Type B pancreatic cell (in vitro differentiated cells): ENCODE results near the gene MTERF2. TPM values are rescaled to one million over a fixed set of nuclear protein-coding genes. Genes with fewer than 3 reads are reported as not detected.
"Not testable (repeated sequence)": the region's sequence is repeated elsewhere in the genome, so short reads cannot be mapped to it uniquely, and the experiment has no call there.

Experiments used
- DNase-seq: peaks from one replicate; pipeline ENCODE4 v3.0.0; 2021; ENCODE audit warnings: mixed read lengths; ENCODE audit not compliant: unreplicated experiment; ENCODE audit errors: extremely low spot score
- H3K27ac Mint-ChIP-seq: 2 replicates; pipeline ENCODE4 v1.8.0; 2021; ENCODE audit warnings: mild to moderate bottlenecking, mixed read lengths
- H3K27me3 Mint-ChIP-seq: 2 replicates; pipeline ENCODE4 v1.8.0; 2021; ENCODE audit warnings: mixed read lengths
- H3K36me3 Mint-ChIP-seq: 2 replicates; pipeline ENCODE4 v1.8.0; 2021; ENCODE audit warnings: mixed read lengths
- H3K4me1 Mint-ChIP-seq: one replicate; pipeline ENCODE4 v1.8.0; 2021; ENCODE audit warnings: mixed read lengths; ENCODE audit not compliant: unreplicated experiment
- H3K4me3 Mint-ChIP-seq: 2 replicates; pipeline ENCODE4 v1.8.0; 2021; ENCODE audit warnings: mild to moderate bottlenecking, mixed read lengths
- H3K9me3 Mint-ChIP-seq: 2 replicates; pipeline ENCODE4 v1.8.0; 2021; ENCODE audit warnings: mixed read lengths
- CTCF ChIP-seq: fragments of 200-600 bp; sonication (generic); conservative IDR thresholded peaks from 2 replicates; pipeline ENCODE4 v1.5.0; 2021; ENCODE audit warnings: antibody characterized with exemption, mild to moderate bottlenecking
- total RNA-seq: library from RNA; stranded (reverse); gene quantifications from 2 replicates; pipeline ENCODE4 v1.2.1, GENCODE V29; 2021; ENCODE audit warnings: low replicate concordance

MTERF2 gene
- total RNA-seq, 1 donor from 2014 or later, result 16.0 TPM

GRCh38 chr12:106999446-106999845 is 12.5 kb upstream of the MTERF2 start:
- H3K4me1 Mint-ChIP-seq, result no peaks in the 10 kb centered on the region
- H3K4me3 Mint-ChIP-seq, result no peak overlapping the region
- H3K36me3 Mint-ChIP-seq, result peaks cover 12% of the 10 kb centered on the region
- no peak overlapping the region for H3K27ac Mint-ChIP-seq
- no peaks in the 10 kb centered on the region for H3K27me3 Mint-ChIP-seq
- no peaks in the 10 kb centered on the region for H3K9me3 Mint-ChIP-seq
- no peak for TF ChIP-seq CTCF
- no peak for DNase-seq

DNA sequence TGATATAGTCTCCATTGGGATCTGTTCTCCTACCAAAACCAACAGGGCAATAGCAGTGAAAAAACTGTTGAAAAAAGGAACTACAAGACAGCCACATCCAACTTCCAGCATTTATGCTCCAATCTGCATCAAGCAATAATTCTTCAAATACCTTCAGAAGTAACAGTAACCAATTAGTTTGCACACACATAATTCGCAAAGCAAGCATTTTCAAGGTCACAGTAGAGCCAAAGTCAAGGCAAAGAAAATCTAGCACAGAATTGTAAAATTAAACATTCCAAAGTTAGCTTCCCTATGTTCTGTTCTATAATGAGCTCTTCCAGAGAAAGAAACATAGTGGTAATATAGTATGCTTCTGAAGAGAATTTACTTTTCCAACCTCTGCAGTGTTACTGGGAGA is 11.0 kb upstream of the MTERF2 start:
- peaks cover 12% of the 10 kb centered on the region for H3K36me3 Mint-ChIP-seq
- no peak for DNase-seq
- no peak for TF ChIP-seq CTCF
- no peaks in the 10 kb centered on the region for H3K9me3 Mint-ChIP-seq
- H3K4me3 Mint-ChIP-seq, result no peak overlapping the region
- H3K27ac Mint-ChIP-seq, result no peak overlapping the region
- H3K4me1 Mint-ChIP-seq, result no peaks in the 10 kb centered on the region
- H3K27me3 Mint-ChIP-seq, result no peaks in the 10 kb centered on the region

DNA sequence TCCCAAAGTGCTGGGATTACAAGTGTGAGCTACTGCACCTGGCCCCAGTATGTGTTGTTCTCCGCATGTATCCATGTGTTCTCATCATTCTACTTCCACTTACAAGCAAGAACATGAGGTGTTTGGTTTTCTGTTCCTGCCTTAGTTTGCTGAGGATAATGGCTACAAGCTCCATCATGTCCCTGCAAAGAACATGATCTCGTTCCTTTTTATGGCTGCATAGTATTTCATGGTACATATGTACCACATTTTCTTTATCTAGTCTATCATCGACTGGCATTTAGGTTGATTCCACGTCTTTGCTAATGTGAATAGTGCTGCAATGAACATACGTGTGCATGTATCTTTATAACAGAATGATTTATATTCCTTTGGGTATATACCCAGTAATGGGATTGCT is 9.2 kb upstream of the MTERF2 start:
- H3K4me1 Mint-ChIP-seq, DNase-seq, H3K27me3 Mint-ChIP-seq, H3K27ac Mint-ChIP-seq, H3K9me3 Mint-ChIP-seq, H3K4me3 Mint-ChIP-seq: not testable (repeated sequence)
- H3K36me3 Mint-ChIP-seq, result peaks cover 12% of the 10 kb centered on the region

- no peak for DNase-seq
- Mint-ChIP-seq H3K36me3 (peaks cover 12% of the 10 kb centered on the region), H3K4me1 (no peaks in the 10 kb centered on the region), H3K4me3 (no peak overlapping the region), H3K27ac (no peak overlapping the region), H3K9me3 (no peaks in the 10 kb centered on the region), H3K27me3 (no peaks in the 10 kb centered on the region)
- TF ChIP-seq CTCF, result no peak
These were observed 7.8 kb upstream of the MTERF2 start for GRCh38 chr12:106994579-106995220.

- Mint-ChIP-seq H3K27ac (peak overlapping the region; percentile 90), H3K9me3 (no peaks in the 10 kb centered on the region), H3K27me3 (no peaks in the 10 kb centered on the region), H3K36me3 (peaks cover 22% of the 10 kb centered on the region), H3K4me3 (peak overlapping the region; percentile 96), H3K4me1 (peaks cover 21% of the 10 kb centered on the region)
- TF ChIP-seq CTCF, result no peak
- no peak for DNase-seq
These were observed 900 bp upstream of the MTERF2 start for GRCh38 chr12:106987846-106988245.

DNA sequence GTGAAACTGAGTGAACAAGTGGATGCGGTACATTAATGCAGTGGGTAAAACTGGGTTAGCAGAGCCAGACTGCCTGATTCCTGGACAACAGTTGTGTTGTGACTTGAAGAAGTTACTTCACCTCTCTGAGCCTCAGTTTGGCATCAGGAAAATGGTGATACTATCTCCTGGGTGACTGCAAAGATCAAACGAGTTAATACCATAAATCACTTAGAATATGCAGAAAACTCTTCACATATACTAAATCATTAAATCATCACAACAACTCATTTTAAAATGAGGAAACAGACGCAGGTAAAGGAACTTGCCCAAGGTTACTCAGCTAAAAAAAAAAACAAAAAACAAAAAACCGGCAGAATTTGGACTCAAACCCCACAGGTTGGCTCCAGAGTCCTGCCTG is 811 bp downstream of the MTERF2 start:
- H3K4me1 Mint-ChIP-seq, result peaks cover 21% of the 10 kb centered on the region

More for the DNA sequence above, 811 bp downstream of the MTERF2 start:
- DNase-seq, result no peak
- no peaks in the 10 kb centered on the region for H3K9me3 Mint-ChIP-seq
- no peaks in the 10 kb centered on the region for H3K27me3 Mint-ChIP-seq
- peak overlapping the region; percentile 96 for H3K4me3 Mint-ChIP-seq
- no peak for TF ChIP-seq CTCF
- peaks cover 22% of the 10 kb centered on the region for H3K36me3 Mint-ChIP-seq
- peak overlapping the region; percentile 90 for H3K27ac Mint-ChIP-seq
